GM12878 (cell line): Measurements from ENCODE around the gene EGR4. TPM values are rescaled to one million over a fixed set of nuclear protein-coding genes. Genes with fewer than 3 reads are reported as not detected.

ENCODE experiments used
- ATAC-seq: fragments of 200-7000 bp; cut with Tn5 transposase; 3 replicates; pipeline ENCODE4 v1.9.1; 2020; ENCODE audit warnings: mild to moderate bottlenecking, moderate library complexity
- BruUV-seq: library from RNA; stranded (reverse); fragments of 400-500 nt; replicated peaks from 2 replicates; lab custom pipeline; 2021; lab: Mats Ljungman, UMichigan
- CTCF ChIA-PET: fragments of 300-600 bp; sonication (Branson Sonifier 250); formaldehyde crosslinking; extraction: SDS; loops from one replicate; lab custom pipeline; 2021; ENCODE audit warnings: inconsistent platforms; lab: Yijun Ruan, JAX
- POLR2A ChIA-PET: fragments of 350-600 bp; formaldehyde crosslinking; extraction: SDS; loops from one replicate; lab custom pipeline; 2021; ENCODE audit warnings: inconsistent platforms; lab: Charles Lee
- RAD21 ChIA-PET: fragments of 300-600 bp; sonication (Branson Sonifier 250); formaldehyde crosslinking; loops from one replicate; lab custom pipeline; 2023; ENCODE audit warnings: antibody characterized with exemption; ENCODE audit not compliant: unreplicated experiment; lab: Charles Lee
- SMC1A ChIA-PET: fragments of 300-600 bp; sonication (Branson Sonifier 250); formaldehyde crosslinking; loops from one replicate; lab custom pipeline; 2023; ENCODE audit not compliant: unreplicated experiment, uncharacterized antibody; lab: Charles Lee
- DNase-seq: peaks from one replicate; pipeline ENCODE4 v3.0.0-alpha.2; 2011; ENCODE audit warnings: low read depth, low spot score
- FAIRE-seq: peaks from 3 replicates; lab custom pipeline; 2011; peaks lifted over from hg19 to GRCh38; lab: Jason Lieb, UNC
- H2AFZ ChIP-seq: 2 replicates; pipeline ENCODE4 v1.6.0; 2011; ENCODE audit warnings: low read depth, low read length, control low read depth; ENCODE audit not compliant: control insufficient read depth
- H3K27ac ChIP-seq: 2 replicates; pipeline ENCODE4 v1.5.1; 2011; ENCODE audit warnings: control low read depth; ENCODE audit not compliant: control insufficient read depth, insufficient read depth
- H3K27me3 ChIP-seq, 2 experiments: replicated peaks in 1 of 2; 2 replicates each; pipeline versions ENCODE4 v1.6.0 to v1.6.1; 2011; ENCODE audit warnings: low read length in 1 of 2; ENCODE audit not compliant: control insufficient read depth in 2 of 2, insufficient read depth in 2 of 2
- H3K36me3 ChIP-seq, 2 experiments: 2 replicates each; pipeline ENCODE4 v1.5.1; 2011; ENCODE audit warnings: low read length in 1 of 2; ENCODE audit not compliant: control insufficient read depth in 2 of 2, insufficient read depth in 2 of 2
- H3K4me1 ChIP-seq: 2 replicates; pipeline ENCODE4 v1.6.1; 2011; ENCODE audit warnings: mild to moderate bottlenecking, low read length, moderate library complexity, mixed read lengths; ENCODE audit not compliant: control insufficient read depth, insufficient read depth
- H3K4me2 ChIP-seq: 2 replicates; pipeline ENCODE4 v1.6.0; 2011; ENCODE audit warnings: control low read depth; ENCODE audit not compliant: control insufficient read depth, insufficient read depth
- H3K4me3 ChIP-seq: fragments of 200-600 bp; sonication (generic); 2 replicates; pipeline ENCODE4 v1.5.1; 2016
- H3K79me2 ChIP-seq: 2 replicates; pipeline ENCODE4 v1.6.0; 2011; ENCODE audit warnings: low read length; ENCODE audit not compliant: control insufficient read depth, insufficient read depth
- H3K9ac ChIP-seq: 2 replicates; pipeline ENCODE4 v1.8.0; 2011; ENCODE audit warnings: low read length, control low read depth, mixed read lengths; ENCODE audit not compliant: control insufficient read depth, insufficient read depth
- H3K9me3 ChIP-seq: replicated peaks from 3 replicates; pipeline ENCODE4 v1.5.1; 2011; ENCODE audit warnings: mild to moderate bottlenecking, low read length; ENCODE audit not compliant: control insufficient read depth, insufficient read depth
- H4K20me1 ChIP-seq: 2 replicates; pipeline ENCODE4 v1.6.0; 2011; ENCODE audit not compliant: control insufficient read depth, insufficient read depth
- ASH2L ChIP-seq: fragments of 300-600, 200-600 bp; sonication (generic); IDR thresholded peaks from 2 replicates; pipeline ENCODE4 v1.6.1; 2017; ENCODE audit warnings: low read depth, mild to moderate bottlenecking, borderline replicate concordance
- CTCF ChIP-seq, 3 experiments: IDR thresholded peaks in 2 of 3; conservative IDR thresholded peaks in 1 of 3; 2 replicates each; pipeline ENCODE4 v1.5.1; 2011; ENCODE audit warnings: low read depth in 3 of 3, low read length in 3 of 3, mild to moderate bottlenecking in 3 of 3, control low read depth in 2 of 3, moderate library complexity in 2 of 3, inconsistent platforms in 1 of 3, mixed read lengths in 1 of 3; ENCODE audit not compliant: control insufficient read depth in 2 of 3, insufficient read depth in 1 of 3; ENCODE audit errors: extremely low read depth in 1 of 3
- DPF2 ChIP-seq: fragments of 450-650 bp; IDR thresholded peaks from 2 replicates; pipeline ENCODE4 v1.6.1; 2017; ENCODE audit warnings: mild to moderate bottlenecking
- RAD21 ChIP-seq: IDR thresholded peaks from 2 replicates; pipeline ENCODE4 v1.6.1; 2011; ENCODE audit warnings: mild to moderate bottlenecking, low read depth, low read length, moderate library complexity; ENCODE audit not compliant: insufficient read depth
- SMAD5 ChIP-seq: IDR thresholded peaks from 2 replicates; pipeline ENCODE4 v1.6.1; 2016; ENCODE audit warnings: antibody characterized with exemption, low read depth
- SMC3 ChIP-seq: IDR thresholded peaks from 2 replicates; pipeline ENCODE4 v1.6.1; 2011; ENCODE audit warnings: low read length, improper control_type of control experiment, borderline replicate concordance
- SREBF2 ChIP-seq: IDR thresholded peaks from 2 replicates; pipeline ENCODE4 v1.6.1; 2012; ENCODE audit warnings: mild to moderate bottlenecking, low read length
- STAT3 ChIP-seq: IDR thresholded peaks from 2 replicates; pipeline ENCODE4 v1.6.1; 2011; ENCODE audit warnings: low read depth, low read length, improper control_type of control experiment
- ZNF592 ChIP-seq: fragments of 450-650 bp; IDR thresholded peaks from 2 replicates; pipeline ENCODE4 v1.6.1; 2017; ENCODE audit warnings: mild to moderate bottlenecking, moderate library complexity
- WGBS: methylation state at CpG from one replicate; pipeline ENCODE4 v1.1.6; 2016; ENCODE audit warnings: low lambda C conversion rate; ENCODE audit not compliant: insufficient replicate concordance, insufficient coverage; ENCODE audit errors: missing lambda C conversion rate; 5-methylcytosine and 5-hydroxymethylcytosine counted together
- in situ Hi-C: fragments of 300-500 bp; cut with MboI; formaldehyde crosslinking; loops from 9 replicates; pipeline ENCODE4 v1.14.3; 2018; ENCODE audit warnings: mixed read lengths
- intact Hi-C: fragments of 100-400 bp; cut with micrococcal nuclease; formaldehyde crosslinking; loops from one replicate; pipeline ENCODE4 v1.14.2; 2022; ENCODE audit not compliant: unreplicated experiment
- polyA plus RNA-seq, 11 experiments: library from polyadenylated mRNA; depleted of rRNA in 4 of 11; unstranded in 6 of 11; stranded (reverse) in 5 of 11; fragments of >200 nt; fragmentation: Nextera tagmentation in 4 of 11; fragmentation: Illumina TruSeq in 1 of 11; extraction: Ambion mirVana in 4 of 11; extraction: Trizol in 1 of 11; gene quantifications; 1 replicate in 1 of 11; 2 replicates in 10 of 11; pipeline versions ENCODE4 v1.2.1 to v1.2.3, GENCODE V29; 2011 to 2016; ENCODE audit warnings: inconsistent platforms in 2 of 11, missing spikeins in 2 of 11, low read depth in 1 of 11
- total RNA-seq, 4 experiments: library from RNA; depleted of rRNA in 3 of 4; stranded (reverse); fragments of >200 nt in 3 of 4; fragmentation: Illumina TruSeq in 1 of 4; extraction: Trizol in 1 of 4; gene quantifications; 2 replicates each; pipeline versions ENCODE4 v1.2.1 to v1.2.3, GENCODE V29; 2013 to 2021
- TF ChIP-seq, protein P1 (sequence below): IDR thresholded peaks from 2 replicates; pipeline ENCODE4 v1.6.1; 2011; ENCODE audit warnings: mild to moderate bottlenecking, low read depth, low read length, moderate library complexity; ENCODE audit not compliant: insufficient replicate concordance
- TF ChIP-seq, protein P2 (sequence below): fragments of 450-650 bp; IDR thresholded peaks from 2 replicates; pipeline ENCODE4 v1.6.1; 2018; ENCODE audit warnings: mild to moderate bottlenecking, low read depth, moderate library complexity; ENCODE audit not compliant: partially characterized antibody

Gene EGR4
- total and polyA plus RNA-seq, 10 of the 15 experiments (the other 5 are each of a cell fraction or from before 2014, with no cell fraction given), result 0.07 TPM; not detected in 9

- RAD21 ChIA-PET, result no interaction called here
- POLR2A ChIA-PET, result no interaction called here
- SMC1A ChIA-PET, result no interaction called here
- in situ Hi-C loops, result no loop called here
- Histone ChIP-seq H3K4me3 (no peak overlapping the region), H4K20me1 (no peaks in the 10 kb centered on the region), H2AFZ (no peak overlapping the region), H3K4me1 (no peaks in the 10 kb centered on the region), H3K4me2 (no peak overlapping the region), H3K9me3 (no peaks in the 10 kb centered on the region), H3K27me3 (peaks cover 2 to 4% of the 10 kb centered on the region in 2 experiments; a peak in 3 of 4 replicates), H3K79me2 (no peaks in the 10 kb centered on the region), H3K36me3 (no peaks in the 10 kb centered on the region), H3K27ac (no peak overlapping the region), H3K9ac (no peak overlapping the region)
- ATAC-seq, result no peak
- TF ChIP-seq STAT3 (no peak), ASH2L (no peak), DPF2 (no peak), CTCF (IDR thresholded peaks at IDR 0.05 in 2 of 3, conservative IDR thresholded peaks at IDR 0.05 in 1 of 3; ENCODE audit: control insufficient read depth in 2 of 3, extremely low read depth in 1 of 3, insufficient read depth in 1 of 3, low read depth in 3 of 3, low read length in 3 of 3) (no peak), SMC3 (no peak), ZNF592 (no peak), SMAD5 (no peak), SREBF2 (no peak), RAD21 (no peak)
- TF ChIP-seq, protein P1, sequence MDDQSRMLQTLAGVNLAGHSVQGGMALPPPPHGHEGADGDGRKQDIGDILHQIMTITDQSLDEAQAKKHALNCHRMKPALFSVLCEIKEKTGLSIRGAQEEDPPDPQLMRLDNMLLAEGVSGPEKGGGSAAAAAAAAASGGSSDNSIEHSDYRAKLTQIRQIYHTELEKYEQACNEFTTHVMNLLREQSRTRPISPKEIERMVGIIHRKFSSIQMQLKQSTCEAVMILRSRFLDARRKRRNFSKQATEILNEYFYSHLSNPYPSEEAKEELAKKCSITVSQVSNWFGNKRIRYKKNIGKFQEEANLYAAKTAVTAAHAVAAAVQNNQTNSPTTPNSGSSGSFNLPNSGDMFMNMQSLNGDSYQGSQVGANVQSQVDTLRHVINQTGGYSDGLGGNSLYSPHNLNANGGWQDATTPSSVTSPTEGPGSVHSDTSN, result no peak
- TF ChIP-seq, protein P2, sequence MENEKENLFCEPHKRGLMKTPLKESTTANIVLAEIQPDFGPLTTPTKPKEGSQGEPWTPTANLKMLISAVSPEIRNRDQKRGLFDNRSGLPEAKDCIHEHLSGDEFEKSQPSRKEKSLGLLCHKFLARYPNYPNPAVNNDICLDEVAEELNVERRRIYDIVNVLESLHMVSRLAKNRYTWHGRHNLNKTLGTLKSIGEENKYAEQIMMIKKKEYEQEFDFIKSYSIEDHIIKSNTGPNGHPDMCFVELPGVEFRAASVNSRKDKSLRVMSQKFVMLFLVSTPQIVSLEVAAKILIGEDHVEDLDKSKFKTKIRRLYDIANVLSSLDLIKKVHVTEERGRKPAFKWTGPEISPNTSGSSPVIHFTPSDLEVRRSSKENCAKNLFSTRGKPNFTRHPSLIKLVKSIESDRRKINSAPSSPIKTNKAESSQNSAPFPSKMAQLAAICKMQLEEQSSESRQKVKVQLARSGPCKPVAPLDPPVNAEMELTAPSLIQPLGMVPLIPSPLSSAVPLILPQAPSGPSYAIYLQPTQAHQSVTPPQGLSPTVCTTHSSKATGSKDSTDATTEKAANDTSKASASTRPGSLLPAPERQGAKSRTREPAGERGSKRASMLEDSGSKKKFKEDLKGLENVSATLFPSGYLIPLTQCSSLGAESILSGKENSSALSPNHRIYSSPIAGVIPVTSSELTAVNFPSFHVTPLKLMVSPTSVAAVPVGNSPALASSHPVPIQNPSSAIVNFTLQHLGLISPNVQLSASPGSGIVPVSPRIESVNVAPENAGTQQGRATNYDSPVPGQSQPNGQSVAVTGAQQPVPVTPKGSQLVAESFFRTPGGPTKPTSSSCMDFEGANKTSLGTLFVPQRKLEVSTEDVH, result no peak
- DNase-seq, result no peak
- no TSS peak for BruUV-seq
- FAIRE-seq, result no peak
- CTCF ChIA-PET, result no interaction called here
- intact Hi-C loops, result no loop called here
- 49% methylated on average over 4 of the region's 4 CpGs for WGBS
Observed at GRCh38 chr2:73301636-73302035, 8.3 kb upstream of the EGR4 start.
